ENCODE measurements around the gene ENTPD8. TPM values are rescaled to one million over a fixed set of nuclear protein-coding genes. Genes with fewer than 3 reads are reported as not detected.

Gene ENTPD8
- total and polyA plus RNA-seq, 2 of the 4 experiments (the other 2 are of a cell fraction) = 0.07 TPM; not detected in 1

GRCh38 chr9:137397675-137398423 lies 43.3 kb downstream of the ENTPD8 start:
- no peak for TF ChIP-seq USF2 (IDR thresholded peaks at IDR 0.05; ENCODE audit: low read depth, low read length)
- ATAC-seq (ENCODE audit: low read depth) = no peak
- Histone ChIP-seq H3K23ac (ENCODE audit: low read depth, low read length) (no peak overlapping the region), H4K91ac (ENCODE audit: insufficient read depth, low read depth, low read length) (no peak overlapping the region), H3K9me1 (ENCODE audit: insufficient read depth, low read length) (0 out of 2 replicates have a peak, but pooled peaks cover 3% of the 10 kb centered on the region), H2AK9ac (replicated peaks; ENCODE audit: low read depth, low read length, poor library complexity) (no peak overlapping the region), H3K18ac (ENCODE audit: low read depth, low read length) (no peak overlapping the region), H4K5ac (ENCODE audit: low read depth, low read length) (no peak overlapping the region), H3K56ac (ENCODE audit: extremely low read depth, insufficient read depth, low read length) (no peak overlapping the region), H3K36me3 (ENCODE audit: control insufficient read depth, insufficient read depth, low read length) (no peaks in the 10 kb centered on the region), H2BK5ac (ENCODE audit: low read depth, low read length, poor library complexity, severe bottlenecking) (no peak overlapping the region), H2BK15ac (ENCODE audit: low read depth, low read length) (no peak overlapping the region), H2BK20ac (ENCODE audit: low read depth, low read length) (no peak overlapping the region), H3K27ac (ENCODE audit: insufficient read depth, low read length) (no peak overlapping the region), H3K4me3 (ENCODE audit: insufficient read depth, low read depth, low read length) (no peak overlapping the region), H3K9ac (ENCODE audit: low read depth, low read length) (no peak overlapping the region), H3K14ac (replicated peaks; ENCODE audit: low read depth, low read length) (no peak overlapping the region), H3K4me1 (ENCODE audit: control insufficient read depth, insufficient read depth, low read length) (peaks cover 7% of the 10 kb centered on the region), H3K4ac (ENCODE audit: low read depth, low read length) (no peak overlapping the region), H4K20me1 (ENCODE audit: insufficient read depth, low read length) (no peaks in the 10 kb centered on the region; the same call in 1 of the 2 replicates), H2BK120ac (ENCODE audit: low read depth, low read length) (no peak overlapping the region), H4K8ac (ENCODE audit: low read depth in 2 of 2, low read length in 2 of 2) (no peak overlapping the region), H3K27me3 (ENCODE audit: control insufficient read depth, insufficient read depth, low read length) (no peaks in the 10 kb centered on the region), H3K79me1 (ENCODE audit: low read depth in 1 of 2, low read length in 2 of 2) (no peaks in the 10 kb centered on the region; a peak in 1 of 4 replicates), H2AFZ (replicated peaks; ENCODE audit: low read length, poor library complexity) (no peak overlapping the region), H2AK5ac (ENCODE audit: low read depth, low read length) (no peak overlapping the region), H3K9me3 (ENCODE audit: control insufficient read depth, insufficient read depth, low read length) (no peaks in the 10 kb centered on the region), H3K4me2 (ENCODE audit: low read depth, low read length) (no peak overlapping the region)
- no TSS peak for BruUV-seq (replicated peaks)
- POLR2A ChIA-PET (ENCODE audit: unreplicated experiment) = no interaction called here
- dilution Hi-C loops (cut with HindIII; ENCODE audit: low sequenced_read_pairs, unreplicated experiment) (no loop called here), in situ Hi-C loops (cut with MboI; ENCODE audit: low sequenced_read_pairs) (no loop called here), intact Hi-C loops (cut with micrococcal nuclease) (no loop called here)
- DNase-seq = no peak
- WGBS, 2 experiments (ENCODE audit: extremely low coverage in 2 of 2, insufficient read length in 1 of 2) = 95% methylated on average over 13 of the region's 20 CpGs; no CpG with 5 or more reads in 1 of the 2 experiments
- CTCF ChIA-PET = no interaction called here

Data from IMR-90 (cell line).